ENCODE data around the gene DHX16.

Gene DHX16

GRCh38 chr6:30691208-30691847 is 18.5 kb upstream of the DHX16 start:
- TF ChIP-seq CTCF (IDR thresholded peaks at IDR 0.05; ENCODE audit: low read depth, low read length): no peak
- H3K4me3 ChIP-seq (replicated peaks in 1 of 2; ENCODE audit: low read depth in 2 of 2, low read length in 2 of 2): peak overlapping the region; percentile 74 to 77
- no peak for DNase-seq (ENCODE audit: low read depth in 2 of 2)

GRCh38 chr6:30690403-30691207 is 17.8 kb upstream of the DHX16 start, which contains the start of gene NRM:
NRM (minus strand) TSS chr6:30690984; CDS start chr6:30690974, 10 bp downstream.
- peak within 1 kb of the TSS; percentile 74 to 77 for H3K4me3 ChIP-seq (replicated peaks in 1 of 2; ENCODE audit: low read depth in 2 of 2, low read length in 2 of 2)
- TF ChIP-seq CTCF (IDR thresholded peaks at IDR 0.05; ENCODE audit: low read depth, low read length): no peak
- DNase-seq (ENCODE audit: low read depth in 2 of 2): peak; percentile 85 to 86

GRCh38 chr6:30689985-30690384 is 17.2 kb upstream of the DHX16 start:
- no peak for TF ChIP-seq CTCF (IDR thresholded peaks at IDR 0.05; ENCODE audit: low read depth, low read length)
- DNase-seq (ENCODE audit: low read depth in 2 of 2): no peak
- H3K4me3 ChIP-seq (replicated peaks in 1 of 2; ENCODE audit: low read depth in 2 of 2, low read length in 2 of 2): peak overlapping the region; percentile 74 to 77

- TF ChIP-seq CTCF (IDR thresholded peaks at IDR 0.05; ENCODE audit: low read depth, low read length): no peak
- DNase-seq (ENCODE audit: low read depth in 2 of 2): no peak
- H3K4me3 ChIP-seq (replicated peaks in 1 of 2; ENCODE audit: low read depth in 2 of 2, low read length in 2 of 2): peak overlapping the region in 1 of 2 donors; percentile 94
Observed at GRCh38 chr6:30689022-30689865, 16.4 kb upstream of the DHX16 start.

GRCh38 chr6:30688569-30688968 is 15.8 kb upstream of the DHX16 start:
- peak overlapping the region in 1 of 2 donors; percentile 94 for H3K4me3 ChIP-seq (replicated peaks in 1 of 2; ENCODE audit: low read depth in 2 of 2, low read length in 2 of 2)
- DNase-seq (ENCODE audit: low read depth in 2 of 2): no peak
- TF ChIP-seq CTCF (IDR thresholded peaks at IDR 0.05; ENCODE audit: low read depth, low read length): no peak

- peak; percentile 51 to 60 for DNase-seq (ENCODE audit: low read depth in 2 of 2)
- H3K4me3 ChIP-seq (replicated peaks in 1 of 2; ENCODE audit: low read depth in 2 of 2, low read length in 2 of 2): peak overlapping the region; percentile 85 to 94
- TF ChIP-seq CTCF (IDR thresholded peaks at IDR 0.05; ENCODE audit: low read depth, low read length): peak; percentile 39
Observed at GRCh38 chr6:30687659-30688431, 15.0 kb upstream of the DHX16 start.

All from cardiac fibroblast (primary cell).